ENCODE results near the gene SMIM23.

- TF ChIP-seq, protein P1, sequence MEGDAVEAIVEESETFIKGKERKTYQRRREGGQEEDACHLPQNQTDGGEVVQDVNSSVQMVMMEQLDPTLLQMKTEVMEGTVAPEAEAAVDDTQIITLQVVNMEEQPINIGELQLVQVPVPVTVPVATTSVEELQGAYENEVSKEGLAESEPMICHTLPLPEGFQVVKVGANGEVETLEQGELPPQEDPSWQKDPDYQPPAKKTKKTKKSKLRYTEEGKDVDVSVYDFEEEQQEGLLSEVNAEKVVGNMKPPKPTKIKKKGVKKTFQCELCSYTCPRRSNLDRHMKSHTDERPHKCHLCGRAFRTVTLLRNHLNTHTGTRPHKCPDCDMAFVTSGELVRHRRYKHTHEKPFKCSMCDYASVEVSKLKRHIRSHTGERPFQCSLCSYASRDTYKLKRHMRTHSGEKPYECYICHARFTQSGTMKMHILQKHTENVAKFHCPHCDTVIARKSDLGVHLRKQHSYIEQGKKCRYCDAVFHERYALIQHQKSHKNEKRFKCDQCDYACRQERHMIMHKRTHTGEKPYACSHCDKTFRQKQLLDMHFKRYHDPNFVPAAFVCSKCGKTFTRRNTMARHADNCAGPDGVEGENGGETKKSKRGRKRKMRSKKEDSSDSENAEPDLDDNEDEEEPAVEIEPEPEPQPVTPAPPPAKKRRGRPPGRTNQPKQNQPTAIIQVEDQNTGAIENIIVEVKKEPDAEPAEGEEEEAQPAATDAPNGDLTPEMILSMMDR (conservative IDR thresholded peaks at IDR 0.05) = no peak
- TF ChIP-seq EZH2 (IDR thresholded peaks at IDR 0.05; ENCODE audit: low read depth) = no peak
Observed at GRCh38 chr5:171762021-171762608, 23.5 kb upstream of the SMIM23 start.
